ELF-1 (cell line): ENCODE measurements around the gene MS4A18.

Source experiments
- DNase-seq: peaks from one replicate; pipeline ENCODE4 v3.0.0-alpha.2; 2016; ENCODE audit warnings: low read depth, low spot score

Gene MS4A18

DNA sequence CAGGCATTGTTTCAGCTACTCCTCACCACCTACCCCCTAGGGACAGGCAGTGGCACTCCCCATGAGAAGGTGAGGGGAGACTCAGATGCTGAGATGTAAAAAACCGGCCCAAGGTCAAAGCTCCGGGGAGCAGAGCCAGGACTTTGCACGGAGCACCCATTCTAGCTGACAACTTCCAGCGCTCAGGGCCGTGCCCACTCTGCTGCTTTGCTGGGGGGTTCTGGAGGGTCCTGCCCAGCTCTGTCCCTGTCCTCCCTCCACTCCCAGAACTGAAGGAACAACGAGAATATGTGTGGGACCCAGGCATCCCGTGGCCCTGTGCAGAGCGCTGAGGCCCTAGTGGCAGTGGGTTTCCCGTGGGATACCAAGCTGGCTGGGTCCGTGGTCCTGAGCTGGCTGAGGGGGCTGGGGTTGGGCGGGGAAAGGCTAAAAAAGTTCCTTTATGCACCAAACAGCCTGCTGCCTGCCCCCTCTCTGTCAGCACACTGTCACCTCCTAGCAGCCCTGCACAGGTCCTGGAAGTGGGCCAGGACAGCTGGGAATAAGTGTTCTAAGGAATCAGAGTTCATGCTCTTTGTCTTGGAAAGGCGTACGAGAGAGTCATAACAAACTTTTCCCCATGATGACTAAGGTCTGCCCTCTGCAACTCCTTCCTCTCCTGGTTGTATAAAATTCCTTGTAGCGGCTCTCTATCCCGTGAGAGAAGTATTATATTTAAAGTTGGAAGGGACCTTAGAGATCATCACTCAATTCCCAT, 62.5 kb downstream of the MS4A18 start:
- DNase-seq, result no peak

DNA sequence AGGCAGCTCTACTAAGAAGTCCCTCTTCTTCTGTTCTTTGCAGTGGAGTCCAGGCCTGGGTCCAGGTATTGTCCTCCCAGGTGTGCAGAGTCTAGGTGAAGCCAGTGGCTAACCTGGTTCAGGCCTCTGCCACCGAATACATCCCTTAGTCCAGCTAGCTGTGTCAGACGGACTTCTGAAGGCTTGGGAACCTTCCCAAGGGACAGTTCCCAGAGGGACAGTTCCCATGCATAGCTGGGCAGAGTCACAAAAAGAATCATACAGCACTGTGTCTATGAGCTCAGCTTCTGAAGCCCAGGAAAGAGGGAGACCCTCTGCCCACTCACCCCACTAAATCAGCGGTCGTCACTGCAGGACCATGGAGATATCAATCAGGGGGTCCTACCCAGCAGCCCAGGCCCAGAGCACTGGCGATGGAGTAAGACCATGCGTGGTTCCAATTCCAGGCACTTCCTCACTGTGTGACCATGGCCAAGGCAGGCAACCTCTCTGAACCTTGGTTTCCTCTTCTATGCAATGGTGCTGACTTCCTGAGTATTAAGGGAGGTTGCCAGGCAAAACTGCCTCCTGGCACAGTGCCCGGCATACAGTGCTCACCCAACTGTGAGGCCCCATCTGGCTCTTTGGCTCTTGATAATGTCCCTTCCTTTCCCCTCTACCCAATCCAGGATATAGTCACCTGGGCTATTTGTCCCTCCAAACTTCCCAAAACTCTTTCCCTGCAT, 64.0 kb downstream of the MS4A18 start:
- DNase-seq, result no peak

DNA sequence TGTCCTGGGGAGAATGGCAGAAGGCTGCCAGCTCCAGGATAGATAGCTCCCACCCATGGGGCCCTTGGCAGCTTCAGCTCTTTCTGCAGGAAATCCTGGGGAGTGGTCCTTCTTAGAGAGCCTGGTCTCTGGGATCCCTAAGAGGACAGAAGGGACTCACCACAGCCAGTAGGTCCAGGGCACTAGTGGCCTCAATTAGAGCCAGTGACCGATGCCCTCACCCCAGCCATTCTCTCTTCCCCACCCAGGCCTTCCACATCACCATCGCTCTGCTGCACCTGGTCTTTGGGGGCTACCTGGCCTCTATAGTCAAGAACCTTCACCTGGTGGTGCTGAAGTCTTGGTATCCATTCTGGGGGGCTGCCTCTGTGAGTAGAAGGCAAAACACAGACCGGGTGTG, 66.2 kb downstream of the MS4A18 start:
- no peak for DNase-seq

DNA sequence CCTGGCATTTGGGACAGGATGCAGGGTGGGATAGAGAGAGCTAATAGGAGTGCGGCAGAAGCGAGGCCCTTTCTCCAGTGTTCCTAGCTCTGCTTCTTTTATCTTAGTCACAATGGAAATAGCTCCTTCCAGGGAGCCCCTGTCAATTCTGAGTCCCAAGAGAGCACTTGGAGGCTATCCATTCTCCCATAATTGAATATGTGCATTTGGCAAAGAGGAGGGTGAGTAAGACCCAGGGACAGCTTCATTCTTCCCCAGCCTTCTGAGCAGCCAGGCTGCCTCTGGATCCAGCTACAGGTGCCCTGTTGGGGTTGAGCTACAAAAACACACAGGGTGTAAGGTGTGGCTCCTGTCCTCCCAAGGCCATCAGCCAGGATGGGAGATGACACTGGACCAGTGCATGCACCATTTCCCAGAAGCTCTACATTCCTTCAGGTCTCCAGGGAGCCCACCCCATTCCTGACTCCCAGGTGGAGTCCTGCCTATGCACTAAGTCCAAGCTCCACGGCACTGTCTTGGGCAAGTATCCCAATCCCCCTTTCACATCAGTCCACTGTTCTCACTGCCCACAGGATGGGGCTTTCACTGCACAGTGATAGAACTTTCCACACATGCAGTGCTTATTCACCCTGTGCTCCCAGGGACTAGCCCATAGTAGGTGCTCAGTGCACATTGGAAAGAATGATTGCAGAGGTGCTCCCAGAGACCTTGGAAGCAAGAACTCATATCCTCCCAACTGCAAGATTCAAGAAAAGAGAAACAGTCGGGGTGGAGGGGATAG, 66.8 kb downstream of the MS4A18 start:
- no peak for DNase-seq

DNA sequence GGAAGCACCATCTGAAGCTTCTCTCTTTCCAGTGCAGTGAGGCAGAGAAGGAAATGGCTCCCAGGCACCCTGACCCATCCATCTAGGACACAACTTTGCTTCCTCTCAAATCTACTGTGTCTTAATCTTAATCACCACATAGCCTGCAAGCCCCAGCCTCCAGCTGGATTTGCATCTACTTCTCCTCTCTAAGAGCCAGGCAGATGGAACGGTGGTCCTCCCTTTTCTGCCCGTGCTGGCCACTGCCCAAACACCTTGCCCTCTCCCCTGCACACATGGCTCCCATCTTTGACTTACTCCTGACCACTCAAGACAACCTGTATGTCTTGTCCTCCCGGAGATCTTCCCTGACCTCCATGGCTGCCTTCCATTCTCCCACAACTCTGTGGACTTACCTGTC, 68.0 kb downstream of the MS4A18 start:
- no peak for DNase-seq
